NCI-H748 (cell line): ENCODE measurements around the gene SETMAR.
"Not testable (repeated sequence)": the region's sequence is repeated elsewhere in the genome, so short reads cannot be mapped to it uniquely, and the experiment has no call there.

ENCODE experiments used
- DNase-seq: peaks from one replicate; lab custom pipeline; 2025; ENCODE audit not compliant: unreplicated experiment; lab: John Stamatoyannopoulos, UW

The SETMAR gene

DNA sequence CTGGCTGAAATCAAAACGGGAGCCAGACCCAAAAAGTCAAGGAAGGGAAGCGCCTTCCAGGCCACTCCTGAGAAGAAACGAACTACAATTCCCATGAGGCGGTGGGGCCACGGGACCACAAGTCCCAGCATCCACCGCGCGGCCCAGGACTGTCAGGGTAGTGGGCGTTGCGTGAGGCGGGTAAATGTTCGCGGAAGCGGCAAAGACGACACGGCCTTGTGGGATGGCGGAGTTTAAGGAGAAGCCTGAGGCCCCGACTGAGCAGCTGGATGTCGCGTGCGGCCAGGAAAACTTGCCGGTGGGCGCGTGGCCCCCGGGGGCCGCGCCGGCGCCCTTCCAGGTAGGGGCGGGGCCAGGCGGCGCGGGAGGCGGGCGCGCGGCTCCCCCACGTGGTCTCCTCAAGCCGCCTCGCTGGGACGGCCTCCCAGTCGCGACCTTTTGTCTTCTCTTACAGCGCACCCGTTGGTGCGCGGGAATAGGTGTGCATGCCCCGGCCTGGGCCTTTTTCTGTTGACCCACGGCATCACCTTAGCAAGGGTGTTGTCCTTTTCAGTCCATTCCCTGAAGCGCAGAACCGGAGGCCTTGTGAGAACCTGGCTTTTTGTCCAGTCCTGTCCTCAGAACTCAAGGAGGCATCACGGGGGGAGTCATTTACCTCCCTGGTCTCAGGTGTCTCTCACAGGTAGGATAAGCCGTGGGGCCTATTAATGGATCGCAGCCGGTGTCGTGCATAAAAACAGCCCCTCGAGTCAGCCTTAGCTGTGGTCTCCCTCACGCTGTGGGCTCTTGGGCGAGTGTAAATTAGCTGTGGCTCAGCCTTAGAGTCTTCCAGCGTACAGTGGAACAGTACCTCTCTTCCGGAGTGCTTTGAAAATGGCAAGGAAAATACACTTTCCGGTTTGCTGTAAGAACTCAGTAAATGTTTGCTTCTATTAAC lies at the start of gene SETMAR:
Gene SETMAR, plus strand, starts transcription at position 183 of the 937 bp plus-strand sequence. Its CDS starts 2 bp downstream, at position 185.
- peak; percentile 77 for DNase-seq

DNA sequence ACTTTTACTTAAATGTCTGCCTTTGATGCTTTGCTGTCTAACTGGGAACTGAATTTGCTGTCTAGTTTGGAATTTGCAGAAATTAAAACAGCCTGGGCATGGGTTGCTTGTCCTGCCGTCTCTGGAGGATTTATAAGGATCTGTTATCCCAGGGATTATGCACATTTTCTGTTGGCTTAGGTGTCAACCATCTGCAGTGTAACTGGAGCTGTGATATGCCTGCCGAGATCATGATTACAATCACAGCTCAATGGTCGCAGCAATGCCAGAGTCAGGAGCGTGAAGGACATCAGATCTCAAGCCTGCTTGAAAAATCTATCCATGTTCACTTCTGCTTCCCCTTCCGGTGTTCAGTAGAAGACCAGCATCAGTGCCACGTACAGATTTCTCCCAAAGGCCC lies 41.8 kb upstream of the SETMAR start:
- no peak for DNase-seq

DNA sequence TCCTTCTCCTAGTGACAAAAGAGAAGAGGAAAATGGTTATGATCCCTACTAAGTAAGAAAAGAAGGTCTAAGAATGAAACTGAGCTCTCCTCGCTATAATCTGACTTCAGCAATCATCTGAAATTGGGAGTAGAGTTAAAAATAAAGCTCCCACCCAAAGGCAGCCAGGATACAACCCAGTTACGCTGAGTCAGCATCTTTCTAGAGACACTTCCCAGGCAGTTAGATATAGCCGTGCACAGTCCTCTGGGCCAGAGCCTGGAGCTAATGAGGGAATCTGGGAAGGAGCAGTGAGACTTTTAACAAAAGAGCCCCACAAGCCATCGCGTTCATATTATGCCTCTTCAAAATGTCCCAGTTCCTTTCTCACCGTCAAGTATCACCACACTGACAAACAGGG lies 39.1 kb upstream of the SETMAR start:
- DNase-seq, result no peak

DNA sequence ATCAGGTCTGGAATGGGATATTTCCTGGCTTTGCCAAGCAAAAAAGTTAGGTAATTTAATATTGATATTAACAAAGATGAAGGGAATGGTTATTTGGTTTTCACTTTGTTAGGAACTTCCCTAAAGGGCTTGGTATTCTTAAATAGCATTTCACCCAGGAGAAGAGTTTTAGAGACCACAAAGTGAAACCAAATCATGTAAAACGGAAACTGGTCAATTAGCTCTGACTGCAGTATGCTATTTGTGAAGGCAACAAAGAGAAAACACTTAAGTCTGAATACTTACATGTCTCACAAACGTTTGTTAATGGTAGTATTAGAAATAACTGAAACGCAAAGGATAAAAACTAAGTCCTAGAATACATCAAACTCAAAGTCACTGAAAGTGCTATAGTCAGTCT lies 32.4 kb upstream of the SETMAR start:
- no peak for DNase-seq

DNA sequence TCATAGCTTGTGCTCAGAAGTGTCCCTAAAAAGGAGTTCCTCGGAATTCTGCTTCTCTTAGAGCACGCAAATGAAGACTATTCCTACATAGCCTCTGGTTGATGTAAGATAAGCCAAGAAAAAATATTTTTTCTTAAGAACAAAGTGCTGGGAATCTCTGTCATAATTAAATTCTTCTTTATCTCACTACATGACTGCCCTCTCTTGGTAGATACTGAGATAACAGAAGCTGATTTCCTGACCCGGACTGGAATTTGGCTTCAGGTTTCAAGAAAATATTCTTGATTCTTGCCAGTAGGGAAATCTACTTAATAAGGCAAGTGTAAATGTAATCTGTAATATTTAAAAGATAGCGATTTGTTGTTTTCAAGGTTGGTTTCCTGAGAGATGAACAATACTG lies 31.3 kb upstream of the SETMAR start:
- DNase-seq, result peak; percentile 28

DNA sequence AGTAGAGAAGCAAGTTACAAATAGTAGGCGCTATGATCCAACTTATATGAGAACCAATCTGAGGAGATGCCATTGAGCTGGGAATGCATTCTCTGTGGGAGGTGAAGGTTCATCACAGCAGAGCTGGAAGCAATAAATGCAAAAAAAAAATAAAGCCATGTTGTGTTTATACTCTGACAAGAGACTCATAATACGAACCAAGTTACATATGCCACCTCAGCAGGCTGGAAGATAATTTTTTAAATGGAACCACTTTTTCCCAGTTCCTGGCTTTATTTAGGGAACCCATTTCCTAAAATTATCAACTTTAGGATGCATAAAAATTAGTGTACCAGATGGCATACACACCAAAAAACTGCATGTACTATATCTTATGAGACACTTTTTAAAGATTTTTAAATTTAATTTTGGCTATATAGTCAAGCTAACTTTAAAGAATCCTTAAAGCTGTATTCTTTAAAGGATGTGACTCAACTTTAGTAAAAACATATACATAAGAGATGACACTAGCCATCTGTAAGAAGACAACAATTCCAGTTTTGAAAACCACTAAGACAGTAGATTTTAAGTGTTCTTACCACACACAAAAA lies 23.6 kb upstream of the SETMAR start:
- no peak for DNase-seq

DNA sequence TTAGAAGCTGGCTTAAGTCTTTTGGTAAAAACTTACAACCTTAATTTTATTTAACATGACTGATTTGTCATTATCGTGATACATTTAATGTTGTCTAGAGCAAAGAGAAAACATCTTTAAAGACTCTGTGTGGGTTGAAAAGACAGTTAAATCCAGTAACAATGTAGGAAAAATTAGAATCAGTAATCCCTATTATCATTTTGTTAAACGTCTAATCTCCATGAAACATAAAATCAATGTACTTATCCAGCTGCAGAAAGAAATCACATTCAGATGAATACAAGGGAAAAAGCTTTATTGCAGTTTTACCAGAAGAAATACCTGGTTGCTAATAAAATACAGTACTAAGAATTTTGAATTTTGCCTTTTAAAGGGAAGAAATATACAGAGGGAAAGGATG lies 21.2 kb upstream of the SETMAR start:
- no peak for DNase-seq

DNA sequence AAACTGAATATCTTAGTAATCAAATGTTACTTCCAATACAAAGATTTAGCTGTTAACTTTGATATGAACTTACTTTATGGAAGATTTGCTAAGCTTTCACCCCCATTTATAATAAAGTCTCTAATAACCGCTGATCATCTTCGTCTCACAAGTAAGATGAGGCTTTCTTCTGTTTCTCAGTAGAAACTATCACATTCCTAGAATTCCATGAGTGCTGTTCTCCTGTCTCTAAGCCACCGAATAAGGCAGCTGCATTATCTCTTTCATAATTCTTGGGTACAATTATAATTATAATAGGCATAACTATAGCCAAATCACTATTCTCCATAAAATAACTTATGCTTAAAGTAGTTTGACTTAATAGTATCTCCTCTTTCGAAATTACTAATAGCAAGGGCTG lies 18.3 kb upstream of the SETMAR start:
- no peak for DNase-seq

DNA sequence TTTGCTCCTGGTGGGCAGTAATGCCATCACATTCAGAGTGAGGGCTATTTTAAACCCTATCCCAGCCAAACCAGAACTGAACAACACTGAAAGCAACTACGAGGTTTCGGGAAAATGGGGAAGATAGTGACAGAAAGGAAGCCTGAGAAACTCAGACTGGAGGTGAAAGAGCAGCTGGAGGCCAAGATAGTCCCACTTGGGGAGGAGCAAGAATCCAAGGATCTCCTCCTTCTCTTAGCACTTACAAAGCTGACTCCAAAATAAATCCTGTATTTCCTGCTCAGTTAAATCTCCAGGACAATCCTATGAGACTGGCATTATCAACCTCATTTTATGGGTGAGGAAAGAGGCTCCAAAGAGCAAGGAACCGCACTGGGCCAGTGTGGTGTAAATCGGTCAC lies 14.1 kb upstream of the SETMAR start:
- no peak for DNase-seq

DNA sequence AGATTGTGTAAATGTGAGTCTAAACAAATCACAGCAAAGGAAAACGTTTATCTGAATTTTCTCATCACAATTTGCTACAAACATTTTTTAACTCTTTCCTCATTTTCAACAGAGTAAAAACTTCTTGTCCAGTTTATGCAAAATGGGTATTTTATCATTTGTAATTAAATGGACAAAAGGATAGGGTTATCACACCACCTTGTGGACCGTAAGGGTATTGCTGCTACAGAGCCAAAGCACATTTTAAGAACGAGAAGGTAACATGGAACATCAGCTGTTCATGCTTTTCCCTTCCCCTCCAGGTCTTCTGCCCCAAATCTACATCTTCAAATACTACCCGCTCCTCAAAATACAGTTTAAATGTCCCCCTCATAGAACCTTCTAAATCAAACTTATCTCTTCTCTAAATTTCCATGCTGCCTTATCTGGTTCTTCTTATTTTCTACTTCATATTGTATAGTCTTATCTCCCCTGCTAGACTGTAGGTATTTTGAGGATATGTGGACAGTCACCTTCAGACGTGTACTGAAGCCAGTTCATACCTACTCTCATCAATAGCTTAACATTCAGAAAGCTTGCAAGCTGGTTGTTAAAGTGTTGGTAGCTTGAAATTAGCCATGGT lies 12.8 kb upstream of the SETMAR start:
- peak; percentile 16 for DNase-seq

DNA sequence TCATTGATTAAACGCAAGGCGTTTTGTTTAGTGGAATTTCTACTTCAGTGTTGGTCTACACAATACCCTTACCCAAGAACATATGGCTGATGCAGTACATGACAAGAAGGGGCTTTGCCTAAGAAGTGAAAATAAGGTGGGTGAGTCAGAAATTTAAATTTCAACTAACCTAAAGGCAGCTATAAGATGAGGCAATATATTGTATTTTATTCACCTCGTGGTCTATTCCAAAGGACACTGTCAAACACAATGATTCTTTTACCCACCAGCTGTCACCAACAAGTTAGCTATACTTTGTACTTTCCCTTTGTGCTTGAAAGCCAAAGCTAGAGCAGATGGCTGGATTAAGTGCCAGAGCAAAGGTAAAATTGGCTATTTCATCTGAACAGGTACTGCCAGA lies 10.9 kb upstream of the SETMAR start:
- no peak for DNase-seq

DNA sequence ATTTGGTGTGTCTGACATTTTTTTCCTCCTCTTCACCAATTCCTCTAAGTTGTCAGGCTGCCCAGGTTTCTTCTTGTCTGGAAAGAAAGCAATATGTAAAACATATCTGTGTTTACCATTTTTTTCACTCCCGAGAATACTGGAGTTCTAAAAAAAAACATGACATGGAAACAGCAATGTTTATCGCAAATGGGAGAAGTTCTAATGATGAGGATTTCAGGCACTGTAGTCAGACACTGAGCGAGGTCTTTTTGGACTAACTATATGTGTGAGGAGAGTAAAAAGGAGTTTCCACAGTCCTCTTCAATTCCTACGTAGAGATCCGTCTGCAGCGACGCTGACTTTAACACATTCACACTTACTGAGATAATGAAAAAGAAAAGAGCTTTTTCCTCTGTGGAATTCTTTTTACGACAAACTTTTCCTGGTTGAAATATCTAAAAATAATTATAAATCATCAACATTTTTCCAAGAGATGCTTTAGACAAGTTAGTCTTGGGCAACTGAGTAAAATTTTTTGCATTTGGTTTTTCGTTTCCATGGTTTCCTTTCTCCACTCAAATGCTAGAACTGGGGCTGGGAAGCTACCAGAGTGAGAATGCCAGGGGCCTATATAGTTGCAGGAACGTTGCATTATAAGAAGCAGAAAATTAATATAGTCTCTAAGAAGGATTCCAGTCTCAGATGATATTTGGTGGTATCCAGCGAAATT lies 8.4 kb upstream of the SETMAR start:
- DNase-seq, result no peak

DNA sequence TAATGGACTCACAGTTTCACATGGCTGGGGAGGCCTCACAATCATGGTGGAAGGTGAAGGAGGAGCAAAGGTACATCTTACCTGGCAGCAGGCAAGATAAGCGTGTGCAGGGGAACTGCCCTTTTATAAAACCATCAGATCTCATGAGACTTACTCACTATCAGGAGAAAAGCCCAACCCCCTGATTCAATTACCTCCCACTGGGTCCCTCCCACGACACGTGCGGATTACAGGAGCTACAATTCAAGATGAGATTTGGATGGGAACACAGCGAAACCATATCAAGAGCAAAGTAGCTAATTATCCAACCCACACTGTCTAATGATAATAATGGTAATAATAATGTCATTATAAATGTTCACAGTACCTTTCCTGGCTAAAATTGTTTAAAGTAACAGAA lies 6.7 kb upstream of the SETMAR start:
- DNase-seq, result not testable (repeated sequence)

DNA sequence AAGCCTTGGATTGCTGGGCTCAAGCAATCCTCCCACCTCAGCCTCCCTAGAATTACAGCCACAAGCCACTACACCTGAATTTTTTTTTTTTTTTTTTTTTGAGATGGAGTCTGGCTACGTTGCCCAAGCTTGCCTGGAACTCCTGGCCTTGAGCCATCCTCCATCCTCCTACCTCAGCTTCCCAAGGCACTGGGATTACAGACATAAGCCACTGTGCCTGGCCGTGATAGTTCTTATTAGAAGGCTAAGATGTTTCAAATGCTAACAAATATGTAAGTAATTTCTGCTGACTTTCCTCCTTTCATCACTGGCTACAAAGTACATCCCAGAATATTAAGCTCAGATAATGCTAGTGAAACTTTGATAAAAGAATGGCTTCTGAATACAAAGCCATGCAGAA lies 5.7 kb upstream of the SETMAR start:
- no peak for DNase-seq

DNA sequence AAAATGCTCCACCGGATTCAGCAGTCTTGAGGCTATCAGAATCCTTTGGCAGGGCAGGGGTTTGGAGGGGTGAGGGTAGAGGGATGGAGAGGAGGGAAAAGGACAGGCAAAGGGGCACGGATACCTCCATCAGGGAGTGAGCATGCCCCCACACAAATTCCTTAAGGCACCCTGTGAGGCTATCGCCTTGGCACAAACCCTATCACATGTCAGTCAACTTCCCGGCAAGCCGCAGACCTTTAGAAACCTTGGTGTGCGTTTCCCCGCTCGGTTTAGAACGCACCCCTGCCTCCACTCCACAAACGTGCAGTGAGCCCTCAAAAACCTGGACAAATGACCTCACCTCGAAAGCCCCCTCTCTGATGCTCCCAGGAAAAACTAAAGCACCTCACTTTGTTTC lies 422 bp upstream of the SETMAR start:
- DNase-seq, result no peak

DNA sequence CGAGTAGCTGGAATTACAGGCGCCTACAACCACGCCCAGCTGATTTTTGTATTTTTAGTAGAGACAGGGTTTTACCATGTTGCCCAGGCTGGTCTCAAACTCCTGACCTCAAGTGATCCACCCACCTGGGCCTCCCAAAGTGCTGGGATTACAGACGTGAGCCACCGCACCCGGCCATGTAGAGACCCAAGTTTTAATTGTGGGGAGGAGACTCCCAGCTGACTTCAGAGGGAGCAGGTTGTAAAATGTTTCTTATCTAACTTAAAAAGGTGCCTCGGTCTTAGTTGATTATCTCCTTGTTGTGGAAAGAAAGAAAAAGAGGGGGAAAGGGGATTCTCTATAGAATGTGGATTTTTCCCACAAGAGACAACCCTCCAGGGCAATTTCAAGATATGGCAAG lies 2.0 kb downstream of the SETMAR start:
- not testable (repeated sequence) for DNase-seq

DNA sequence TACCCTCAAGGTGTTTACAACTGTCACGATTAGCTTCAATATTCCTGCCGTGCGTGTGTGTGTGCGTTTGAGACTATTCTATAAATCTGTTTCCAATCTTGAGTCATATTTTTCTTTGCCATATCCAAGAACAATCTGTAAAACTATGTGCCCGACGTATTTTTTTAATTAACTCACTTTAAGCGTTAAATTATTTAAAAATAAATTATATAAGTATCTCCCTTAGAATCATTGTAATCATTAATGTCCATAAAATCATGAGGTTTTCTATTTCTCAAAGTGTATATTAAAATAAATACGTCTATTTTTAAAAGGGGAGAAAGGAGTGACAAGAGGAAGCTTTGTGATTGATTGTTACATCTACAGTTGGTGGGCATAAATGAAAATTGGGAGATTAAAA lies 2.9 kb downstream of the SETMAR start:
- DNase-seq, result no peak

DNA sequence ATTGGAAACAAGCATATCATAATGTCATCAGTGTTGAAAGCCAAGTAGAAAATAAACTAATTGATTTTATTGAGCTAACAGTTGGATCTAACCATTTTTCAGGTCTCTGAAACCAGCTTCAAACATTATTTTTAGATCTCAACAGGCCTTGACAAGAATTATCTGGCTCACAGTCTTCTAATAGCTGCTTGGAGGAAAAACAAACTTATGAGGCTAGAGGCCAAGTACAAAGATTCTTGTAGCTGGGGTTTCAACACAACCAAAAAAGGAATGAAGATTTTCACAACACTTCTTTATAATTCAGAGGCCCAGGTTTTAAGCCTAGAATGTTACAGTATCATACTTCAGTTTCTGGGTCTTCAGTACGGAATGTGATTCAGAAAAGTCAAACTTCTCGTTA lies 3.7 kb downstream of the SETMAR start:
- no peak for DNase-seq

DNA sequence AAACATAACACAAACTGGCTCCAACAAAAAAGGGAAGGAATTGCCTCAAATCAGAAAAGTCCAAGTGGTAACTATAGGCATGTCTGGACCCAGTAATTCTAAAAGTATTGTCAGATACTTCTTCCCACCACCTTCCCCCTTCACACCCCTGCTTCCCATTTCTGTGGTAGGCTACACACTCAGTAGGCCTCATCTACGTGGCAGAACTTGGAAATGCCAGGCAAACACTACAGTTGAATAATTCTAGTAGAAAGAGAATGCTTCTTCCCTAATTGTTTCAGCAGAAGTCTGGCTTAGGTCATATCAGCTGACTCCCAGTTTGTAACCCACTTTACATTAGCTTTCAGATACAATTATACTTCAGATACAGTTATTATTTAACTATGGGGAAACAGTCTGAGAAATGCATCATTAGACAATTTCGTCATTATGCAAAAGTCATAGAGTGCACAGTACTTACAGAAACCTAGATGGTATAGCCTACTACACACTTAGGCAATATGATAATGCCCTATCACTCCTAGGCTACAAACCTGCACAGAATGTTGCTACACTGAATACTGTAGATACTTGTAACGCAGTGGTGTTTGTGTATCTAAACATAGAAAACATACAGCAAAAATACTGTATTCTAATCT lies 6.4 kb downstream of the SETMAR start:
- no peak for DNase-seq

DNA sequence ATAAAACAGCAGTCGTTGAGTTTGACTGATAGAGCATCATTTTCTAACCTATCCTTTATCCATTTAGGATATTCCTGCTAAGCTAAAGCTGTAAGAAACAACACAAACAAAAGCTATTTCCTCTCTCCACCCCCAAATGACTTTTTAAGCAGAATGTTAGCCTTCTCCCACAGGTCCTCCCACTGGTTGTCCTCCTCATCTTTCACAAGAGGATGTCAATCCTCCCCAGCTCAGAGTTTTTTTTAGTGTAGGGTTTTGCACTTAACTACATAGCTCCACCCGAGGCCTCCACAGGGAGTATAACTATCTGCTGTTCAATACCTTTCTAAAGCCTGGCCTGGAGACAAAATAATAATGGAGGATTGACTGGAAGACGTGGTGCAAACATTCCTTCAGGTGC lies 7.8 kb downstream of the SETMAR start:
- no peak for DNase-seq

DNA sequence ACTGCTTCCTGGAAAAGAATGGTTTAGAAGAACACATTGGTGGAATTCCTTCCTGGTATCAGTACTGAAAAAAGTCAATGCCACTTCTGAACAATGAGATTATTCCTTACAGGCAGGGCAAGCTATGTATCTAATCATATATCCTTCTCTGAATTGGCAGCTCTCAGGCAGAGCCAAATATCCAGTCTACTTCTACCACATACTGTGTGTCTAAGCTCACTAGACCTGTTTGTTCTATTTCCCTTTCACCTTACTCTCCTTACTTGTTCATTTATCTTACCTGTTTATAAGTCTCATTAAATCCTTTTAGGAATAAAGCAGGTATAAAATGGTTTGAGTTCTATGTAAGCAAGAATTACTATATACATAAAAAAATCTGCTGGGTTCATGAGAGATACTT lies 8.3 kb downstream of the SETMAR start:
- DNase-seq, result no peak
